HG03108 (cell line): ENCODE results near the gene AGTRAP.
A peak's percentile ranks its signal among the peaks of the same experiment; 100 is the strongest.

Experiments used
- ATAC-seq: cut with Tn5 transposase; IDR thresholded peaks from one replicate; pipeline ENCODE4 v1.9.1; 2021; ENCODE audit warnings: moderate library complexity; ENCODE audit not compliant: unreplicated experiment

Gene AGTRAP

DNA sequence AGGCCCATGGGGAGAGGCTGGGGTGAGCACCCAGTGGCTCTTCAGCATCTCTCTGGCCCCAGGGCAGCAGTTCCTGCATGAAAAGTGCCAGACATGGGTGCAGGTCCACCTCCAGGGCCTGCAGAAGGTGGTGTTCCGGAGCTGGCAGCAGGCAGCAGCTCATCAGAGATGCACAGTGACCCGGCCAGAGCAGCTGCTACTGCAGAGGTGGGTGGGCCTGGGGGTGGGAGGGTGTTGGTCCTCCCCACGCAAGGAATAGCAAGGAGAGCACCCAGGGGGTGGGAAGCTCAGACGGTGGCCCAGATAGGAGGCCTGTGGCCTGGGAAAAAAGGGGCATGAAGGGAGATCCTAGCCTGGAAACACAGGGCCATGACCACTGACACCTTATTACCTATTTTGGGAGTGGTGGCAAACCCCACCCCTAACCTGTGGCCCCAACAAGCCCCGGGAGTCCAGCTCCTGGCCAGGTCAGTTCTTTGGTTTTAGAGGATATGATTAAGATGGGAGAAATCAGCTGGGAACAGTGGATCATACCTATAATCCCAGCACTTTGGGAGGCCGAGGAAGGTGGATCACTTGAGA lies 46.3 kb downstream of the AGTRAP start:
- no peak for ATAC-seq

DNA sequence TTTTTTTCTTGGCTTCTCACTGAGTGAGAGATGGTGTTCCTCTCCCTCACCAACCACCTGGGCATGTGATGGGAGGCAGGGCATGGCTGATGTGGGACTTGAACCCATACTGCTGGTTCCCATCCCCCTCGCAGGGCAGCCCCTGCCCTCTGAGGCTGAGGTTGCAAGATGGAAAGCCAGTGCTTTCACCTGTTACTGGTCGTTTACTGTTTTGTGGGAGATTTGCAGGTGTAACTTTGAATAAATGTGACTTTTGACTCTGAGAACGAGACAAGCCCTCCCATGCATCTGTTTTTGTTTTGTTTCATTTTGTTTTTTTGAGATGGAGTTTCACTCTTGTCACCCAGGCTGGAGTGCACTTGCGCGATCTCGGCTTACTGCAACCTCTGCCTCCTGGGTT lies 47.6 kb downstream of the AGTRAP start:
- ATAC-seq, result no peak

- no peak for ATAC-seq
Measured at GRCh38 chr1:11784256-11784992, 48.5 kb downstream of the AGTRAP start.

DNA sequence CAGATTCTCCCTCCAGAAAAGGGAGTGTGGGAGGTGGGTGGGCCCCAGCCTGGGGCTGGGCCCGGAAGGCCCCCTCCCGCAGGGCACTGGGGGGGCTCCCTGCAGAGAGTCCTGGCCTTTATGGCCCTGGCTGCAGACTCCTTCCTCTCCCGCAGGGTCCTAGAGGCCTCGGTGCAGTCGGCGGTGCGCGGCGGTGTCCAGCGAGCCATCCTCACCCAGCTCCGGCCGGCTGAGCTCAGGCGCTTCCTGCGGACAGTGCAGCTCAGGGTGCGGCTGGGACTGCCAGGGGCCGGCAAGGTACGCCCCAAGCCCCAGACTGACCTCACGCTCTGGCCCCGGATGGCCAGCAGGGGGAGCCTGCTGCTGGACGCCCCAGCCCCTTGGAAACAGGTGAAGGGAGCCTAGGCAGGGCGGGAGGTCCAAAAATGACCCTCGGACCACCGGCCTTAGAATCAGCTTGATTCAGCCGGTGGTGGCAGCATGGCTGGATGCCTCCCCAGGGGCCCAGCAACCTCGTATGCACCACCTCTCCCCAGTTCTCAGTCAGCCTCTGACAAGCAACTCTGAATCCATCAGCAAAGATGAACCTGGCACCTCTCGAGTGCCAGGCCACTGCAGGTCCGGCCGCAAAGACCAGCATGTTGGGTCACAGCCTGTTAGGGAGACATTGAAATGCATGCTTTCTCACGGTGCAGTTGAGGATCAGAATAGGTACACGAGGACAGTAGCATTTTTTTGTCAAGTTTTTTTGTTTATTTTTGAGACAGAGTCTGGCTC lies 49.2 kb downstream of the AGTRAP start:
- ATAC-seq, result peak; percentile 68

DNA sequence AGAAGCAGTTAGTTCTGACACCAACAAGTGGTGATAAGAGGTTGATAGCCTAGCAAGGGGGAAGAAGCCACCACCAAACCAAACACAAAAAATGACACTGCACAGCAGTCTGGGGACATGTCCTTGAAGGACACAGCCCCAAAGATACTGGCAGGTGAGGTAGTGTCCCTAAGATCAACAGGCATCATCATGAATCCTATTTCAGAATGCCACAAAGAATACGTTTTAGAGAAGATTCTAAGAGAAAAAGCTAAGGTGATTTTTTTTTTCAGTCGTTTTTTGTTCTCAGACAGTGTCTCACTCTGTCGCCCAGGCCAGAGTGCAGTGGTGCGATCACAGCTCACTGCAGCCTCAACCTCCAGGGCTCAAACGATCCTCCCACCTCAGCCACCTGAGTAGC lies 50.2 kb downstream of the AGTRAP start:
- no peak for ATAC-seq

- no peak for ATAC-seq
Measured at GRCh38 chr1:11787251-11787803, 51.4 kb downstream of the AGTRAP start.

DNA sequence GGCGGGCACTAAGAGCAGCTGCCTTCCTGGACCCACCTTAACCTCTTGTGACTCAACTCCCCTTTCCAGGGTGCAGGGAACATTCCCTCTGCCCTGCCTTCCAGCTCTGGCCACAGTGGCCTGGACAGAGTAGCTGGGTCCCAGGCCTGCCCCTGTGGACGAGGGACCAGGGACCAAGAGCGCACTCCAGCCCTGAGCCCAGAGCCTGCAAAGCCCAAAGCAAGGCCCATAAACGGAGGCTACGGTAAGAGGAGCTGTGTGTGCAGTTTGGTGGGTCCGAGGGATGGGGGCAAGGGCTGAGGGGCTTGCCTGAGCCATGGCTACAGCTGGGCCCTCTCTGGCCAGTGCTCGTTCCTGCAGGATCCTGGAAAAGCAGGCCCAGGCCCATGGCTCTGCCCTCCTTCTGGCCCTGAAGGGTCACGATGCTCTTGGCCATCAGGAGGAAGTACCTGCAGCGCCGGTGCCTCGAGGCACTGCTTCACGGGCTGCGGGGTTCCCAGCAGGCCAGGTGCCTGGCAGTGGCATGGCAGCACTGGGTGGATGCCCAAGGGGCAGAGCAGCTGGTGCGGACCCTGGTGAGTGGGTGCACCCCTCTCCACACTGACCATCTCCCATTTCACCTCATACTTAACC lies 52.0 kb downstream of the AGTRAP start:
- no peak for ATAC-seq

GRCh38 chr1:11788549-11789053 lies 52.7 kb downstream of the AGTRAP start:
- no peak for ATAC-seq

DNA sequence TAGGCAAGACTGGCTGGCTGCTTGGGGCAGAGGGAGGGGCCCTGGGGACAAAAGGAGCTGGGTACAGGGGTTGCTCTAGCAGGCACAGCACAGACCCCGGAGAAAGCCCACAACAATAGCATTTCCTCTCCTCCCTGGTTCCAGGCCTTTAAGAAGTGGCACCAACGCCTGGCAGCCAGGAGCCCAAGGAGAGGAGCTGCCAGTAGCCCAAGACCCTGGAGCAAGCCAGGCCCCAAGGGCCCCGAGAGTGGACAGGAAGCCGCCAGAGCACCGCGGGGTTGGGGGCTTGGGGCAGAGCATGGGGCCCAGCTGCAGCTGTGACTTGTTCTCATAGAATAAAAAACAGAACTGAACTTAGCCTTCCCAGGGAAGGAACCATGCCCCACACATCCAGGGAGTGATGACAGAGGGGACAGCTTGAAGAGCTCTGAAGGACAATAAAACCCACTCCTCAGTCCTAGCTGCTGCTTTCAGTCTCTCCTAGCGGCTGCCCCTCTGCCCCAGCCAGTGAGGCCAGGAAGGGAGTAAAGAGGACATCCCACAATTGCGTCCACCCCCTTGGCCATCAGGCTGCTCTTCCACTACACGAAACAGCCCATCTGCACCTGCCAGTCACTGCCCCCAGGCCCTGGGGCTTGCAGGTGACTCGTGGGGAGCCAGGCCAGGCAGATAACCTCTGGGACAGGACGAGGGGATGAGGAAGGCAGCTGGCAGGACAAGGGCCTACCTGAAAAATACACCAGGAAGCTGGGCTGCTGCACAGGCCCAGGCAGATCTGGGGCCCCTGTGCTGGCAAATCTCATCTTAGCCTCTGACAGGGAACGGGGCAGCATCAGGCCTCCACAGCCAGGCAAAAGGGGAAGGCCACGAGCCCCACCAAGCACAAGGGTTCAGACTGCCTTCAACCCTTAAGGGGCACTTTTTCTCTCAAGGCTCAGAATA lies 53.5 kb downstream of the AGTRAP start:
- no peak for ATAC-seq

- no peak for ATAC-seq
Measured at GRCh38 chr1:11790101-11790879, 54.4 kb downstream of the AGTRAP start.

- no peak for ATAC-seq
Measured at GRCh38 chr1:11790880-11791715, 55.2 kb downstream of the AGTRAP start.

- ATAC-seq, result no peak
Measured at GRCh38 chr1:11792106-11792505, 56.2 kb downstream of the AGTRAP start.

GRCh38 chr1:11793819-11794218 lies 57.9 kb downstream of the AGTRAP start:
- ATAC-seq, result no peak

GRCh38 chr1:11794446-11795237 lies 58.7 kb downstream of the AGTRAP start:
- no peak for ATAC-seq

DNA sequence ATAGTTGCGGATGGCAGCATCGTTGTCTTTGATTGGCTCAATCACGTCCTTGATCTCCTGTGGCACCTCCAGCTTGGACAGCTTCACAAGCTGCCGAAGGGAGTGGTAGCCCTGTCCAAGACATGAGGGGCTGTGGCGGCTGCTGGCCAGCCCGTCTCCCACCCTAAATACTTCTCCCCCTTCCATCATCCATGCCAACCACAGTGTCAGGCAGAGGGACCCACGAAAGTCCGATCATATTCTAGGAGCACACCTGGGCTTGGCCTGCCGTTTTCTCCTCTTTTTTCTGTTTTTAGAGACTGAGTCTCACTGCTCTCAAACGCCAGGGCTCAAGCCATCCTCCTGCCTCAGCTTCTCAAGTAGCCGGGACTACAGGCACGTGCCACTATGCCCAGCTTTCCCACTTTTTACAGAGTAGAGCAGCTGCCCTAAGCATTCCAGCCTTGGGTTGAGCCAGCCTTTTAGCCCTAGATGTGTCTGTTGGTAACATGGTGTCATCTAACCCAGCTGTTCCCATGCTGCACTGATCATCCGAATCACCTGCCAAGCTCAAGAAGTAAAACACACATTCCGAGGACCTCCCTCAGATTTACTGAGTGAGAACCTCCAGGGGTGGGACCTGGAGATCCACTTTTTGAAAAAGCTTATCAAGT lies 59.4 kb downstream of the AGTRAP start:
- ATAC-seq, result no peak

DNA sequence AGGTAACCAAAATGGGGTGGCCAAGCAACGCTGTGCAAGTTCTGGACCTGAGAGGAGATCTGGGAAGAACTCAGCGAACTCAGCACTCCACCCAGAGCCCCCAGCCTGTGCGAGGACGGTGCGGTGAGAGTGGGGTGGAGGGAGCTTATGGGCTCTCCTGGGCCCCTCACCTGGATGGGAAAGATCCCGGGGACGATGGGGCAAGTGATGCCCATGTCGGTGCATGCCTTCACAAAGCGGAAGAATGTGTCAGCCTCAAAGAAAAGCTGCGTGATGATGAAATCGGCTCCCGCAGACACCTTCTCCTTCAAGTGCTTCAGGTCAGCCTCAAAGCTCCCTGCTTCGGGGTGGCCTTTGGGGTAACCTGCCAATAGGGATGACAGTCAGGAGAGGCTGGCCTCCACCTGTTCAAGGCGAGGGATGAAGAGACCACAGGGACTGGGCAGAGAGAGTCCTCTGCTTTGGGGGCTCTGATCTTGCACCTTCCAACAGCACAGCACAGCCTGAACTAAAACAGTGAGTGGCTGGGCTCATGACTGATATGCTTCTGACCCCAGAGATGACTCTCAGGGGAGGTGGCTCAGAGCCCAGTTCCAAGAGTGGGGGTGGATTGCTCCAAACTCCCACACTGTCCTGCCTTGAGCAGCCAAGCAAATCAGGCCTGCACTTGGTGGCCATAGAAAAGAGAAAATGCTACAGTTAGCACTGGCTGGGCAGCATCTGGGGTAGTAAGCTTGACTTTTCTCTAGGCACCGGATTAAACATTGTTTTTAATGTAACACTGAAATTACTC lies 60.3 kb downstream of the AGTRAP start:
- no peak for ATAC-seq
